Measurements from ENCODE around the gene SULT2B1.

Gene SULT2B1

DNA sequence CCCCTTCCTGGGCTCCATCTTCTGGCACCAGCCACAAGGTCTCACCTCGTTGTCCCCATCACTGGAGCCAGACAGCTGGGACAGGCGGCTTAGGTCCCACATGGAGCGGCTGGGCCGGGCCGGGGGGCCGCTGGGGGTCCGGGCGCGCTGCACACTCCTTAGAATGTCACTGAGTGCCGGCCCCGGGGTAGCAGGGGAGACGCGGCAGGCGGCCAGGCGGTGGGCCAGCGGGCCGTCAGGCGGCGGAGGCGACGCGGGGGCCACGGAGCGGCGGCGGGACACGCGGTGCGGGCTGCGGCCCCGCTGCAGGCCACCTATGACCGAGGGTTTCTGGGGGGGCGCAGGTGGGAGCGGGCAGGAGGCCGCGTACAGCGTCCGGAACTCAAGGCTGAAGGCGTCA, 51.5 kb downstream of the SULT2B1 start:
- no peak for DNase-seq

DNA sequence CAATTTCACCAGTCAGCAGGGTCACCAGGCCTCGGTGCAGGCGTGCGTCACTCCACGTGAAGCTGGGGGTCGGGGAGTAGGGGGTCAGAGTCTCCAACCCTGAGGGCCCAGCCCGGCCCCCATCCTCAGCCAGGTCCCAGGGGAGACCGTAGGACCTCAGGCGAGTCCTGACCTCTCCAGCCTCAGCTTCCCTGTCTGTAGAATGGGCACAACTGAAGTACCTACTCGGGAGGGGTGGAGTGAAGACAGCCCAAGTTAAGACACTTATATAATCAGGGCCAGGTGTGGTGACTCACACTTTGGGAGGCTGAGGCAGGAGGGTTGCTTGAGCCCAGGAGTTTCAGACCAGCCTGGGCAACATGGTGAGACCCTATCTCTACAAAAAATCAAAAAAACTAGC, 51.9 kb downstream of the SULT2B1 start:
- DNase-seq: no peak

DNA sequence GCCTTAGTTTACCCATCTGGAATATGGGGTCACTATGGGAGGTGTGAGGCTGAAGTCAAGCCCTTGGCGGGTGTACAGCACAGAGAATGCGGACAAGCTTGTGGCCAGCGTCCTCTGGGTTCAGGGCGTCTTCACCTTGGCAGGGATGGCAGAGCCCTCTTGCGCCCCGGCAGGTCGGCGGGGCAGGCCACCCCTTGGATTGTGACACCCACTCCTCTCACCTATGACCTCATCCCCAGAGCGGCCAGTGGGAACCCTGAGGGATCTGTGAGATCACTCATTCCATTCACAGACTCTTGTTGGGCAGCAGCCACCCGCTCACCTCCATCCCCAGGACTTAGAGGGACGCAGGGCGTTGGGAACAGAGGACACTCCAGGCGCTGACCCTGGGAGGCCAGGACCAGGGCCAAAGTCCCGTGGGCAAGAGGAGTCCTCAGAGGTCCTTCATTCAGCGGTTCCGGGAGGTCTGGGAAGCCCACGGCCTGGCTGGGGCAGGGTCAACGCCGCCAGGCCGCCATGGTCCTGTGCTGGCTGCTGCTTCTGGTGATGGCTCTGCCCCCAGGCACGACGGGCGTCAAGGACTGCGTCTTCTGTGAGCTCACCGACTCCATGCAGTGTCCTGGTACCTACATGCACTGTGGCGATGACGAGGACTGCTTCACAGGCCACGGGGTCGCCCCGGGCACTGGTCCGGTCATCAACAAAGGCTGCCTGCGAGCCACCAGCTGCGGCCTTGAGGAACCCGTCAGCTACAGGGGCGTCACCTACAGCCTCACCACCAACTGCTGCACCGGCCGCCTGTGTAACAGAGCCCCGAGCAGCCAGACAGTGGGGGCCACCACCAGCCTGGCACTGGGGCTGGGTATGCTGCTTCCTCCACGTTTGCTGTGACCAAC, 54.7 kb downstream of the SULT2B1 start, which contains the start of gene SPACA4:
SPACA4 (plus strand) TSS at position 280 of the 896 bp plus-strand sequence; CDS start at position 517, 237 bp downstream.
- DNase-seq: no peak

- DNase-seq: no peak
These were observed 55.4 kb downstream of the SULT2B1 start for GRCh38 chr19:48607359-48607755.

GRCh38 chr19:48608798-48609263, 56.9 kb downstream of the SULT2B1 start:
- peak; percentile 68 to 74 for DNase-seq

GRCh38 chr19:48609571-48610108, 57.7 kb downstream of the SULT2B1 start:
- no peak for DNase-seq

GRCh38 chr19:48611872-48612271, 59.9 kb downstream of the SULT2B1 start:
- DNase-seq: no peak

DNA sequence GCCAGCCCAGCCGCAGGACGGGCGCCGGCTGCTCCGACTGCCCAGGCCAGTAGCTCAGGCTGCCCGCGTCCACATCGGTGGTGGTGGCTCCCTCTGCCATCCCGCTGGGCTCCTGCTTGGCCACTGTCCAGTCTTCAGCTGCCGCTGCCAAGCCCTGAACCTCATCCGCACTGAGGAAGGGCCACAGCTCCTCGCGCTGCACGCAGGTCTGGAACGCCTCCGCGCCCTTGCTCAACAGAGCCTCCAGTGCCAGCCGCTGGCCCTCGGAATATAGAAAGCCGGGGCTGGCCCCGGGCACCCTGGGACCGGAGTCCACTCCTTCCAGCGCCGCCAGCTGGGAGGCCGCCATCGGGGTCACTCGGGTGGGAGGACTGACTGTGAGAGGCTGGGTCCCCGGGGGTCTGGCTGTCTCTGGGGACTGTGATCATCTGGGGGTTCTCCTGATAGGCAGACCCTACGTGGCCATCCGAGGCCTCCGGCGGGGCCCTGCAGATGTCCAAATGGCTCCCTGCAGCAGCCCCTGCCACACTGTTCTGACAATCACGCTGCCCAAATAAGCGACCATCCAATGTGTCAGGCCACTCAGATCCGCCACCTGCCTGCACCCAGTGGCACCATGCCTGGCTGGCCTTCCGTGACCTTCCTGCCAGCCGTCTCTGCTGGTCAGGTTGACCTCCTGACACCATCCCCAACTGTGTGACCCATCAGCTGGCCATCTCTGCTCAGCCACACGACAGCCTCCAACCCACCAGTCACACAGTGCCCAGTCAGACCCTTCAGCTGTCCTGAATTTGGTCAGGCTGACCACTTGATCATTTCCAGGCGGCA, 61.3 kb downstream of the SULT2B1 start:
- no peak for DNase-seq

DNA sequence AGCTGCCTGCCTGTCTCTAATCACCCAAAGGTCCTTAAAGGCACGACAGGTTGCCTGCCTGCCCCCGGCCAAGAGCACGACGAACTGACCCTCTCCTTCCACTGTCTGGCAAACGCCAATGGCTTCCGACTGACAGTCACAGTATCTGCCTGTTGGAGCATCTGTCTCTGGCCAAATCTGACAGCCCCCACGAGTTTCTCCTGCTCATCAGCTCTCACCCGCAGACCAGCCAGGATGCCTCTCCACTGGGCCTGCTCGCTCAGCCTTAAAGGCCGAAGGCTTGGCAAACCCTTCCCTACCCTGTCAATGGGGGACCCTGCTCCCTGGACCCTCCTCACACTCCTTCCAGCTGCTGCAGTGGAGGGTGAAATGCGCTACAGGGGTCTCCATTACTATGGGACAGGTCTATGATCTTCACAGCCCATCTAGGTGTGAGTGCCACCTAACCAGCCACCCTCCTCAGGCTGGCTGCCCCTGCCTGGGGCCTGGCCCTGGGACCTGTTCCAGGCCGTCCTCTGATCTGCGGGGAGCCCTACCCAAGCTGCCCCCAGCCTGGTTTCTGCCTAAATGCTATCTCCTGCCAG, 62.0 kb downstream of the SULT2B1 start:
- no peak for DNase-seq

- DNase-seq: no peak
These were observed 62.7 kb downstream of the SULT2B1 start, which contains the start of gene FAM83E for GRCh38 chr19:48614436-48615230. Gene FAM83E, minus strand, starts transcription at chr19:48615076. Its CDS starts 1,704 bp downstream, at chr19:48613372.

GRCh38 chr19:48615231-48616040, 63.5 kb downstream of the SULT2B1 start:
- no peak for DNase-seq

DNA sequence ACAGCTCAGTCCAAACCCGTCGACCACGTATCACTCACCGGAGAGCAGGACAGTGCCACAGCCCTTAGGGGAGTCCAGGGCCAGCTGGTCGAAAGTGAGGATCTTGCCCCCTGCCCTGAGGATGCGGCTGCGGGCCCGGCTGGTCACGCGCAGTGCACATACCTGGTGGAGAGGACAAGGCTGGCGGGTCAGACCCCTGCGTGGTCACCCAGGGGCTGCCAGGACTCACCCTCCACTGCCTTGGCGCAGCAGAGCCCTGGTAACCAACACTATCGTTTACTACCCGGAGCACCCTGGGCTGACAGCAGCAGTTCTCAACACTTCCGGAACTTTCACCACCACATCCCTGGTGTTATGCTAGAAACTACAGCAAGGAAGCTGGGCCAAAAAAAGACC, 64.1 kb downstream of the SULT2B1 start:
- DNase-seq: no peak

DNA sequence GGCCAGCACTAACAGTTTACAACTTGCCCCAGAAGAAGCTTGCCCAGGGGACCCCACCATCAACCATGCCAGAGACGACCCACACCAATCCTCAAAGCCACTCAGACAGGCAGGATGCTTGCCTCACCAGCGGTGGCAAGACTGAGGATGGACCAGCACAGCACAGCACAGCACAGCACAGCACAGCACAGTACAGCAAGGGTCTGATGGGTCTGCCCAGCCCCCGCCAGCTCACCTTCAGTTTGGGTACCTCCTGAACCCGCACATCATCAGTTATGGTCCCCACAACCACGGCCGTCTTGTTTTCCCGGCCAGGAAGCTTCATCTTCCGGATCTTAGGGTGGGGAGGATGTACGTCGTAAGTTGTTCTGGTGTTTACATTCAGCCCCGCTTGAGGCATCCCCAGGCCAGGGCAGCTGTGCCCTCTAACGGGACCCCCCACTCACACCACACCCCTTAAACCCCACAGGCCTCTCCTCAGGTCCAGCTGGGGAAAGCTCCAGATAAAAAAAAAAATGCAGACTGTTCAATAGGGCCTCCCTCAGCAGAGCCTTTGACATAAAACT, 64.6 kb downstream of the SULT2B1 start:
- DNase-seq: no peak

GRCh38 chr19:48617146-48617937, 65.4 kb downstream of the SULT2B1 start:
- DNase-seq: no peak

- DNase-seq: no peak
These were observed 66.4 kb downstream of the SULT2B1 start for GRCh38 chr19:48618278-48618915.

GRCh38 chr19:48618916-48619691, 67.1 kb downstream of the SULT2B1 start, which contains the start of the genes RPL18 and SPHK2:
Gene RPL18, minus strand, starts transcription at chr19:48619178. Its CDS starts 35 bp downstream, at chr19:48619143.
Gene SPHK2, plus strand, starts transcription at chr19:48619506. Its CDS starts 1,009 bp downstream, at chr19:48620515.
- DNase-seq: peak; percentile 99

- no peak for DNase-seq
These were observed 68.0 kb downstream of the SULT2B1 start for GRCh38 chr19:48619692-48620585.
